Activated CD4-positive, CD25-positive, alpha-beta regulatory T cell treated with anti-CD3 and anti-CD28 coated beads, Interleukin-2, amount 50 U/mL, for 72 hours (primary cell): ENCODE results near the gene HUNK.
A peak's percentile ranks its signal among the peaks of the same experiment; 100 is the strongest.
"Not testable (repeated sequence)": the region's sequence is repeated elsewhere in the genome, so short reads cannot be mapped to it uniquely, and the experiment has no call there.

Experiments
- DNase-seq: peaks from one replicate; pipeline ENCODE4 v3.0.0; 2021

HUNK gene

DNA sequence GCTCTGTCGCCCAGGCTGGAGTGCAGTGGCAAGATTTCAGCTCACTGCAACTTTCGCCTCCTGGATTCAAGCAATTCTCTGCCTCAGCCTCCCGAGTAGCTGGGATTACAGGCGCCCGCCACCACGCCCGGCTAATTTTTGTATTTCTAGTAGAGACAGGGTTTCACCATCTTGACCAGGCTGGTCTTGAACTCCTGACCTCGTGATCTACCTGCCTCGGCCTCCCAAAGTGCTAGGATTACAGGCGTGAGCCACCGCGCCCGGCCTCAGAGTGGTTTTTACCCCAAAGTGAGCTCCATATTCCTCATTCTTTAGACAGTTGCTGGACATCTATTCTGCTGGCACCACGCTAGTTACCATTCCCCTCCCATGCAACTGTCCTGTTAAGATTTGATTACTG, 1.4 kb upstream of the HUNK start:
- not testable (repeated sequence) for DNase-seq

GRCh38 chr21:31872072-31872451, 758 bp upstream of the HUNK start:
- DNase-seq = no peak

- no peak for DNase-seq
Observed at GRCh38 chr21:31873275-31873695, 465 bp downstream of the HUNK start.

DNA sequence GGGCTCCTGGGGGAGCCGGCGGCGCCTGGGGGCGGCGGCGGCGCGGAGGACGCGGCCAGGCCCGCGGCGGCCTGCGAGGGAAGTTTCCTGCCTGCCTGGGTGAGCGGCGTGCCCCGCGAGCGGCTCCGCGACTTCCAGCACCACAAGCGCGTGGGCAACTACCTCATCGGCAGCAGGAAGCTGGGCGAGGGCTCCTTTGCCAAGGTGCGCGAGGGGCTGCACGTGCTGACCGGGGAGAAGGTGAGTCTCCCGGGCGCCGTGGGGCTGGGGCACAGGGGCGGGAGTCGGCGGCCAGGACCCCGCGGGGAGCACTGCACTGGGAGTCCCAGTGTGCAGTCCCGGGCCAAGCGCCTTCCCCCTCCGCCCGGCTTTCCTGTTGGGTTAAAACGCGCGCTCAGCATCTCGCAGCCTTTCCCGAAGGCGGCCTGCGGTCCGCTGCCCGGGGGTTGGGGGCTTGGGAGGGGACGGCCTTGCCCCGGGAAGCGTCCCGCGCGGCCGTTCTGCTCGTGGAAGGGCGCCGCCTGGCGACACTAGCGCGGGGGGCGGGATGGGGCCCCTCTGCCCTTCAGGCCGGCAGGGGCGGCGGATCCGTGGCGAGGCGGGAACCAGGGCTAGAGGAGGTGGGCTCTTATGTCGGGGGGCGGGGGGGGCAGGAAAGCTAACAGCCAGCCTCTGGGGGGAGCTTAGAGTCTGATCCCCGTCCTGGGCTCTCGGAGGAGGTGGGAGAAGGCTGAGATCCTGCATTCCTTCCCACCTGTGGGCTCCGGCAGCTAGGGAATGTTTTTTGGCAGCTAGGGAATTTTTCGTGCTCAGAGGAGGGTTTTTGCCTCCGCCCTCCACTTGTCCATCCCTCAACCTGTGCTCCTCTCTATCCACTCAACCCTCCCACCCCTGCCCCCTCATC, 1.1 kb downstream of the HUNK start:
- peak; percentile 51 for DNase-seq

GRCh38 chr21:31874812-31875212, 2.0 kb downstream of the HUNK start:
- no peak for DNase-seq

DNA sequence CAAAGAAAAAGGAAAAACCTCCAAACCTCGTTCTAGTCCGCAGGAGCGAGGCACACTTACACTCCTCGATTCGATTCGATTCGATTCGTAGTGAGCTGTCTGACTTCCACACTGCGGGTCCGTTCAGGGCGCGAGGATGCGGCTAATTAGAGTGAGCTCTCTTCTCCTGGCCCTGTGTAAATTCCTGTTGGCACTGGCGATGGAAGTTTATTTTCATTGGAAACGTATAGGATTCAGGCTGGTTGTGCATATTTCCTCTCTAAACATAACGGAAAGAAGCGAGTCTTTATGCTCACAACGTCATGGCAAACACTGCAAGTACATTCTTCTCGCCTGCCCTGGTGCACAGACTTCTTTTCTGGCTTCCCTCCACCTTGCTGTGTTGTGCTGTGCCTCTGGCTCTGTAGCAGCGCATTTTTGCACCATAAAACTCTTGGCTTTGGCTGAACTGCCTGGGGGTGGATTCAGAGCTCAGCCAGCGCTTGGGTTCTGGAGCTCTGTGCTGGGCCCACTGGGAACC, 2.7 kb downstream of the HUNK start:
- no peak for DNase-seq

GRCh38 chr21:31877463-31877957, 4.7 kb downstream of the HUNK start:
- no peak for DNase-seq

- DNase-seq = no peak
Observed at GRCh38 chr21:31878831-31879230, 6.0 kb downstream of the HUNK start.

GRCh38 chr21:31879241-31879650, 6.4 kb downstream of the HUNK start:
- no peak for DNase-seq

- DNase-seq = no peak
Observed at GRCh38 chr21:31879911-31880310, 7.1 kb downstream of the HUNK start.

DNA sequence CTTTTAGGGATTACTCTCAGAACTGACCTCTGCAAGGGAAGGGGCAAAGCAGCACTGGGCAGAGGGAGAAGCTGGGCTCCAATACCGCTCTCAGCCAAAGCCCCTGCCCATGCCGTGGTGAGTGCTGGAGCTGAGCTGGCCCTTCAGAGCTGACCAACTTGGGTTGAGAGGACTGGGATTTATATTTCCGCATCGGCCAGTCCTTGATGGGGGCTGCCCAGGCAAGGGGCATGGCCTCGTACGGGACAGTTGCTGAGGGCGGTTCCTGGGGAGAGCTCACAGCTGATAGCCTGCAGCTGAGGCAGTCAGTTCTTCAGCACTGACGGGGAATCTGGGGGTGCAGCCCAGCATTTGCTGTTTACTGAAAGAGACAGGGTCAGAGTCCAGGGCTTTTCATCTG, 8.0 kb downstream of the HUNK start:
- no peak for DNase-seq

DNA sequence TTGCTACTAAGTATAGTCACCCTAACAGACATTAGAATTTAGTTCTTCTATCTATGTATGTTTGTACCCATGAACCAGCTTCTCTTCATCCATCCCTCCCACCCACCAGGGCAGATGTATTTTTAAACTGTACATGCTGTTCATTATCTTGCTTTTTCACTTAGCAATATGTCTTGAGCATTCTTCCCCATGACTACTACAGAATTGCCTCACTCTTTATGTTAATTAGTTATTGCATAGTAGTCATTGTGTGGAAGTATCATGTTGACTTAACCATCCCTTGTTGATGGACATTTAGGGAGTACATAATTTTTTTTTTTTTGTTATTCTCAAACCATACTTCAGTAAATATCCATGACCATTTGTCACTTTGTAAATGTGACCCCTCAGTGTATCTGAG, 9.9 kb downstream of the HUNK start:
- DNase-seq = no peak

DNA sequence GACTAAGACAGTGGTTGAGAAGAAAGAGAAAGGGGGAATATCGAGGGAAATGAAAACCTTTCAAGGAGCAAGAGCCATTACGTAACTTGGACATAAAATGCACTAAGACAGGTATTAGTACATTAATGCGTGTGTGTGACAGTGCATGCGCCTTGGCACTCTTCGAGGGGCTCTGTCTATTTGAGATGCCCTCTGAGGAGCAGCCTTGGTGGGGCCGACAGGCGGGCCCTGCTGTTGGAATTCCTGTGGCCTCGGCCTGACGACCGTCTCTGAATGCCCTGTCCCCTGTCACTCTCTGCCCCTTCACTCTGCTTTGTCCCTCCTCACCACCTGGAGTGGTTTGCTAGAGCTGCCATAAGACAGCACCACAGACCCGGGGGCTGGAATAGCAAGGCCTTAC, 12.3 kb downstream of the HUNK start:
- no peak for DNase-seq

DNA sequence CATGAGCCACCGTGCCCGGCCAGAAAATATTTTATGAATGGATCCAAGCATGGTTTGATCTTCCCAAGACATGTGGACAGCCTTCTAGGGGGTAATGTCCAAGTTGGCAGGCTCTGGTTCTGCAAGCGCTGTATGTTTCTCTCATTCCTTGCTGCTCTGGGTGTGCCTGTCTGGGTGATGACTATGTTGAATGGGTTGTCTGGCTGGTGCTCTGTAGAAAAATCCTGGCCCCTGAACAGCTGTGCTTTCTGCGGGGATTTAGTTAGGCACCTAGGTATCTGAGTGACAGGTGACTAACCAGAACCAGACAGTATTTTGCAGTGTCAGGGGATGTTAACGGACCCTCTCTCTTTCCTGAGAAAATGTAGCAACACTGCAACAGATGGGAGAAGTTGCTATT, 14.1 kb downstream of the HUNK start:
- no peak for DNase-seq

DNA sequence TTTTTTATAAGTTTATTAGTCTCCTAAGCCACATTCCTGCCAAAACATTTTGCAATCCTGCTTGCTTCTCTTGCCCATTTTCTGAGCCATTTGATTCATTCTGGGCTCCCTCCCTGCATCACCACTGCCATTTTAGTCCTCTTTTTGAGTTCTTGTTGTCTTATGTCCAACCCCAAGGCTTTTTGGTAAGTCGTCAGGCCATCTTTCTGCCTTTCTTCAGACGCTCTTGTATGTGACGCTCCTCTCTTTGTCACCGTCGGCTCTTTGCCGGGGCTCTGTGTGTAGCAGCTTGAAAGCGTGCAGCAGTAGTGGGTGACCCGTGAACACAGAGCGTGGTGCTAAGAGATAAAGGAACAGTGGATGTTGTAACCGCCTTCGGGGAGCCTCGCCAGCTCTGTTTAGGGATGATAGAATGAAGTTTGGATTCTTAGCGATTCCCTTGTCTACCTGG, 14.6 kb downstream of the HUNK start:
- DNase-seq = no peak

DNA sequence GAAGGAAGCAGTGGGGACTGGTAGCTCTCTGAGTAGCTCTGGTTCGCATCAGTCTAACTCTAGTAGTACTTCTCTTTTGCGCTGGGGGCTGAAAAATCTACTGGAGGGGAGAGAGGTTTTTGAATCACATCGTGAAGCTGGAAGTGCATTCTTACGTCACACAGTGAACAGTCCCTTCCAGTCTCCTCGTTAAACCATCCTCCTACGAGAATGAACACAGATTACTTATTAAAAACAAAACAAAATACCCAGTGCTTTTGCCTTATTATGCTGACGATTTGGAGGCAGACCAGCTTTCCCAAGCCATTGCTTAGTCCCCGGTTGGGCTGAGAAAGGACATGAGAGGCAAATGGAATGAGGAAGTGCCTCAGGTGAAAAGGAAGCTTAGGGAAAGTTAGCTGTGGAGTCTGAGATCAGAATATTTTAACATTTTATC, 16.1 kb downstream of the HUNK start:
- no peak for DNase-seq

DNA sequence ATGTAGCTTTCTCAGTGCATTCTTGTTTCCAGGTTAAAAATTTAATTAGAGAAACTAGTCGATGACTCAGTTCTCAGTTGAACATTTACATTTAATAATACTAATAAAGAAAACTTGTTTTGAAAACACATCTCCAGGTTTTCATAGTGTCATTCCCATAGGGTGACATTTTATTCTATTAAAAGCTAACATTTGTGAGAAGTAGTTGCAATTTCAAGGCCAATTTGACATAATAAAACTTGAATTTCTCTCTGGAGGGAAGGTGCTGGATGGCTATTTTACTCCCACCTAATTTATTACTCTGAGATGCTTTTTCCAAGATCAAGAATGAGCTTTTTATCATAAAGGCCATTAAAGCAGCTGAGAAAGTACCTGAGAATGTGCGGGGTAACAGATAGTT, 16.6 kb downstream of the HUNK start:
- no peak for DNase-seq

DNA sequence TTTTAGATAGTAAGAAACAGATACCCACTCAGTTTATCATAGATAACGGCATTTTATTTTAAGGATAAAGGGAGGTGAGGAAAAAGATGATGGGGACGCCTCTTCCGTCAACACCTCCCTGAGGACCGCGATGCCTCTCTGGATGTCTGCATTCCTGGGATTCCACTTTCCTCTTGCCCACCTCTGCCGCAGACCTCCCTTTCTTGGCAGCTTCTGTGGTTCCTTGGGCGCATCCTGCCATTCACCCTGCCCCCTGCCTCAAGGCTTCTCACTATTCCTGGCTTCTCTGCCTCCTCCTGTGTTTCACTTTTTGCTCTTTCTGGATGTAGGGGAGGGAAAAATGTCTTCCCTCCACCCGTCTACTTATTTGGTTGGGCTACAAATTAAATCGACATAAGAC, 19.9 kb downstream of the HUNK start:
- DNase-seq = no peak

DNA sequence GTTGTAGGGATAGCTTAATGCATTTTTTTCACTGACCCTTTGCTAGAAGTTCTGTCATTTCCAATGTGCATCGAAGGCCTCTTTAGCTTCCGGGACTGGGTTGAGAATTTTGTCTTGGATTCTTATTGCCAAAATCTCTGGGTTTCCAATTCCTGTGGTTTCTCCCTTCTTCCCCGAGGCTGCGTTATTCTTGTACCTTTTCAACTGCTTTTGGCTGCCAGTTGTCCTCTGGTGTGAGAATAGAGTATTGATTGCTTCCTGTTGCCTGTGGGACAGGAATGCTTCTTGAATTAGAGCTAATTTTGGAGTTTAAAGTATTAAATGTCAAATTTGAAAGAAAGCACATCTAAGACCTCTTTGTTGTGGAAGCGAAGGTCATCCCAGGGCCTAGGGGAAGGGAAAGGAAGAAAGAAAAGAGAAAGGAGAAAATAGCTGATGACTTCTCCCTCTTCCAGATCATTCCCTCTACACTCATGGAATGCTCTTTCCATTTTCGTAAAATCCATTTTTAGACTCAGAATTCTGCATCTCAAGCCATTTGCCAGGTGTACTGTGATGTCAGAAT, 21.1 kb downstream of the HUNK start:
- DNase-seq = no peak

DNA sequence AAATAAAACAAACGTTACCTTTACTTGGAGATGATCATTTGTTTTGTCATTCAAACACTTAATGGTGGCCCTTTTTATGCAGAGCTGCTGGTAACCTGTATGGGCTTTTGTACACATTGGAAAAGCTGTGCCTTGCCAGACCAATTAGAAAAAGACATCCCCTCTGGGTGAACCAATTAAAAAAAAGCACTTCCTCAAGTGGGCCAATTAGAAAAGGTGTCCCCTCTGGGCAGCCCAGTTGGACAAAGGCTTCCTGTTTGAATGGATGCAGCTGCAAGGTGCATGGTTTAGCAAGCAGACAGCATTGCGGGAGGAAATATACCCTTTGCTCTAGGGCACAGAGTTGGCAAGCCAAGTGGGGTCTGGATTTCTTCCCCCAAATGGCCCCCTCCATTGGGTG, 21.6 kb downstream of the HUNK start:
- no peak for DNase-seq

- no peak for DNase-seq
Observed at GRCh38 chr21:31895077-31895835, 22.4 kb downstream of the HUNK start.

GRCh38 chr21:31896019-31896418, 23.2 kb downstream of the HUNK start:
- no peak for DNase-seq

DNA sequence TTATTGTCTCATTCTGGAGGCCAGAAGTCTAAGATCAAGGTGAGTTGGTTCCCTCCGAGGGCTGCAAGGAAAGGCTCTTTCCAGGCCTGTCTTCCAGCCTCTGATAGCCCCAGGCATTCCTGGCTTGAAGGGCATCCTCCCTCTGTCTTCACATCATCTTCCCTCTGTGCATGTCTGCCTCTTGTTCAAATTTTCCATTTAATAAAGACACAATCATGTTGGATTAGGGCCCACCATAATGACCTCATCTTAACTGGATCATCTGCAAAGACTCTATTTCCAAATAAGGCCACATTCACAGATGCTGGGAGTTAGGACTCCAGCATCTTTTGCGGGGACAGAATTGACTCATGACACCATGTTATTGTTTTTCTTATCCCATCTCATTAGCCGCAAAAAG, 24.5 kb downstream of the HUNK start:
- no peak for DNase-seq
